Thoracic aorta (tissue), 2 donors: ENCODE data around the gene TMED10. TPM values are rescaled to one million over a fixed set of nuclear protein-coding genes. Genes with fewer than 3 reads are reported as not detected.

Source experiments
- ATAC-seq: fragments of 150-250 bp; one replicate; pipeline ENCODE4 v1.8.0; 2017; ENCODE audit warnings: low read depth; ENCODE audit not compliant: insufficient number of reproducible peaks, low FRiP score
- DNase-seq: peaks from one replicate; pipeline ENCODE4 v3.0.0-alpha.2; 2020; ENCODE audit warnings: low spot score
- H3K27ac ChIP-seq, 2 donors: fragments of 200-600 bp; sonication (generic); 1 replicate in 1 of 2; 2 replicates in 1 of 2; pipeline ENCODE4 v1.5.1; 2016; ENCODE audit warnings: mild to moderate bottlenecking in 2 of 2, moderate library complexity in 2 of 2
- H3K27me3 ChIP-seq: fragments of 200-600 bp; sonication (generic); replicated peaks from 2 replicates; pipeline ENCODE4 v1.6.0; 2016; ENCODE audit warnings: mild to moderate bottlenecking; ENCODE audit not compliant: insufficient read depth
- H3K36me3 ChIP-seq: fragments of 200-600 bp; sonication (generic); one replicate; pipeline ENCODE4 v1.5.1; 2016
- H3K4me1 ChIP-seq, 2 donors: fragments of 200-600 bp; sonication (generic); 1 replicate in 1 of 2; 2 replicates in 1 of 2; pipeline versions ENCODE4 v1.5.1 to v1.6.0; 2016; ENCODE audit warnings: low read depth in 2 of 2, mild to moderate bottlenecking in 1 of 2; ENCODE audit not compliant: control insufficient read depth in 1 of 2
- H3K4me3 ChIP-seq: fragments of 200-600 bp; sonication (generic); 2 replicates; pipeline ENCODE4 v1.5.1; 2016; ENCODE audit warnings: mild to moderate bottlenecking
- H3K9me3 ChIP-seq: fragments of 200-600 bp; sonication (generic); 2 replicates; pipeline ENCODE4 v1.5.1; 2016
- total RNA-seq, 2 donors: library from RNA; depleted of rRNA; stranded (reverse); fragments of >200 nt; gene quantifications; one replicate each; pipeline versions ENCODE4 v1.1.0 to v1.2.3, GENCODE V29; 2016
- TF ChIP-seq, protein P1 (sequence below): fragments of 200-600 bp; sonication (generic); IDR thresholded peaks from one replicate; pipeline ENCODE4 v1.5.1; 2019; ENCODE audit warnings: antibody characterized with exemption

TMED10 gene
- total RNA-seq, 2 donors from 2014 or later, result 258 to 342 TPM

DNA sequence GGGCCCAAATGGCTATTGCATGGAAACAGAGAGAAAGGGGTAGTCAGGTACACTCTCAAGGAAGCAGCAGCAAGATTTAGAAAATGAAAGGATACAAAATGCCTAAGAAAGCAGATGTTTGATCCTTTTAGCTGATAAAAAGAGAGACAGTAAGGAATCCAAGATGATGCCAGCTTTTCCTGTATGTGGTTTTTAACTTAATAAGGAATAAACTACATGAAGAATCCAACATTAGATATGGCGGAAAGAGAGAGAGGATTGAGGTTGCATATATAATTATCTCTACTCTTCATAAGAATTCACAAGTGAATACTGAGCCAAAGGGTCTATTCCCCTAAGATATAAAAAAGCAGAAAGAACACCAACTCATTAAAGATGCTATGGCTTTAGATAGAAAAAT, 11.6 kb downstream of the TMED10 start:
- H3K27ac ChIP-seq, result no peak overlapping the region
- DNase-seq (no peak), ATAC-seq (no peak)
- no peaks in the 10 kb centered on the region for H3K9me3 ChIP-seq
- no peaks in the 10 kb centered on the region for H3K27me3 ChIP-seq
- peaks cover 36 to 61% of the 10 kb centered on the region in 2 donors for H3K4me1 ChIP-seq
- H3K36me3 ChIP-seq, result no peaks in the 10 kb centered on the region
- TF ChIP-seq, protein P1, sequence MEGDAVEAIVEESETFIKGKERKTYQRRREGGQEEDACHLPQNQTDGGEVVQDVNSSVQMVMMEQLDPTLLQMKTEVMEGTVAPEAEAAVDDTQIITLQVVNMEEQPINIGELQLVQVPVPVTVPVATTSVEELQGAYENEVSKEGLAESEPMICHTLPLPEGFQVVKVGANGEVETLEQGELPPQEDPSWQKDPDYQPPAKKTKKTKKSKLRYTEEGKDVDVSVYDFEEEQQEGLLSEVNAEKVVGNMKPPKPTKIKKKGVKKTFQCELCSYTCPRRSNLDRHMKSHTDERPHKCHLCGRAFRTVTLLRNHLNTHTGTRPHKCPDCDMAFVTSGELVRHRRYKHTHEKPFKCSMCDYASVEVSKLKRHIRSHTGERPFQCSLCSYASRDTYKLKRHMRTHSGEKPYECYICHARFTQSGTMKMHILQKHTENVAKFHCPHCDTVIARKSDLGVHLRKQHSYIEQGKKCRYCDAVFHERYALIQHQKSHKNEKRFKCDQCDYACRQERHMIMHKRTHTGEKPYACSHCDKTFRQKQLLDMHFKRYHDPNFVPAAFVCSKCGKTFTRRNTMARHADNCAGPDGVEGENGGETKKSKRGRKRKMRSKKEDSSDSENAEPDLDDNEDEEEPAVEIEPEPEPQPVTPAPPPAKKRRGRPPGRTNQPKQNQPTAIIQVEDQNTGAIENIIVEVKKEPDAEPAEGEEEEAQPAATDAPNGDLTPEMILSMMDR, result no peak
- H3K4me3 ChIP-seq, result no peak overlapping the region

DNA sequence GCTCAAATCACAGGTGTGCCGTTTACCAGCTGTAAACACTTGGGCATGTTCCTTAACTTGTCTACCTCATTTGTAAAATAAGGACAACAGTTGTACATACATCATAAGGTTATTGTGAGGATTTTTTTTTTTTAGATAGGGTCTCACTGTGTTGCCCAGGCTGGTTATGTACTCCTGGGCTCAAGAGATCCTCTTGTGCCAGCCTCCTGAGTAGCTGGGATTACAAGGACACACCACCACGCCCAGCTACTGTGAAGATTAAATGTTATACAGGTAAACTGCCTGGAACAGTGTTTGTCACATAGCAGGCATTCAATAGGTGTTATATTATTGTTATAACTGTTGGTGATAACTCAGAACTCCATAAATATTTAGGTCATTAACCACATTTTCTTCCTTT, 12.7 kb downstream of the TMED10 start:
- Histone ChIP-seq H3K36me3 (no peaks in the 10 kb centered on the region), H3K27me3 (no peaks in the 10 kb centered on the region), H3K9me3 (no peaks in the 10 kb centered on the region), H3K4me3 (no peak overlapping the region), H3K4me1 (peaks cover 38 to 65% of the 10 kb centered on the region in 2 donors), H3K27ac (no peak overlapping the region)
- ATAC-seq (no peak), DNase-seq (no peak)
- TF ChIP-seq, protein P1, result no peak

- peaks cover 34 to 57% of the 10 kb centered on the region in 2 donors for H3K4me1 ChIP-seq
- H3K27ac ChIP-seq, result no peak overlapping the region
- TF ChIP-seq, protein P1, result no peak
- ATAC-seq (no peak), DNase-seq (no peak)
- H3K4me3 ChIP-seq, result no peak overlapping the region
- H3K36me3 ChIP-seq, result no peaks in the 10 kb centered on the region
- H3K9me3 ChIP-seq, result no peaks in the 10 kb centered on the region
- H3K27me3 ChIP-seq, result no peaks in the 10 kb centered on the region
Measured at GRCh38 chr14:75162631-75163030, 13.8 kb downstream of the TMED10 start.

GRCh38 chr14:75158843-75159614, 17.4 kb downstream of the TMED10 start:
- peaks cover 20 to 37% of the 10 kb centered on the region in 2 donors for H3K4me1 ChIP-seq
- no peak for ATAC-seq

GRCh38 chr14:75156901-75157300, 19.5 kb downstream of the TMED10 start:
- no peaks in the 10 kb centered on the region for H3K27me3 ChIP-seq
- no peaks in the 10 kb centered on the region for H3K36me3 ChIP-seq
- TF ChIP-seq, protein P1, result no peak
- no peaks in the 10 kb centered on the region for H3K9me3 ChIP-seq
- no peak for ATAC-seq
- H3K4me3 ChIP-seq, result no peak overlapping the region
- no peak for DNase-seq
- peaks cover 20 to 35% of the 10 kb centered on the region in 2 donors for H3K4me1 ChIP-seq
- no peak overlapping the region for H3K27ac ChIP-seq

More at GRCh38 chr14:75158843-75159614, 17.4 kb downstream of the TMED10 start:
- no peaks in the 10 kb centered on the region for H3K36me3 ChIP-seq
- no peaks in the 10 kb centered on the region for H3K27me3 ChIP-seq
- no peak for DNase-seq
- TF ChIP-seq, protein P1, result no peak
- H3K27ac ChIP-seq, result no peak overlapping the region
- no peak overlapping the region for H3K4me3 ChIP-seq
- H3K9me3 ChIP-seq, result no peaks in the 10 kb centered on the region
